GM12878 (cell line): Measurements from ENCODE around the gene GLUD1.
"Not testable (repeated sequence)": the region's sequence is repeated elsewhere in the genome, so short reads cannot be mapped to it uniquely, and the experiment has no call there.

Experiments
- CHD2 ChIP-seq: IDR thresholded peaks from 2 replicates; pipeline ENCODE4 v1.6.1; 2011; ENCODE audit warnings: low read depth, low read length, improper control_type of control experiment, borderline replicate concordance
- CHD4 ChIP-seq: fragments of 200-600 bp; sonication (generic); IDR thresholded peaks from 2 replicates; pipeline ENCODE4 v1.6.1; 2016; ENCODE audit warnings: mild to moderate bottlenecking
- KDM1A ChIP-seq: fragments of 200-600 bp; sonication (generic); IDR thresholded peaks from 2 replicates; pipeline ENCODE4 v1.6.1; 2016; ENCODE audit warnings: borderline replicate concordance
- SIN3A ChIP-seq: IDR thresholded peaks from 2 replicates; pipeline ENCODE4 v1.6.1; 2012; ENCODE audit warnings: low read depth, low read length, improper control_type of control experiment
- TAF1 ChIP-seq: IDR thresholded peaks from 2 replicates; pipeline ENCODE4 v1.6.1; 2011; ENCODE audit warnings: mild to moderate bottlenecking, low read depth, low read length, borderline replicate concordance

- TF ChIP-seq CHD2, KDM1A, CHD4, TAF1, SIN3A: not testable (repeated sequence)
Observed at GRCh38 chr10:87020056-87020455, 74.6 kb downstream of the GLUD1 start, which contains the start of gene FAM25A.
